Osteocyte (in vitro differentiated cells): ENCODE measurements around the gene PCDHGB5. TPM values are rescaled to one million over a fixed set of nuclear protein-coding genes. Genes with fewer than 3 reads are reported as not detected.
"Not testable (repeated sequence)": the region's sequence is repeated elsewhere in the genome, so short reads cannot be mapped to it uniquely, and the experiment has no call there.

Source experiments
- DNase-seq: peaks from one replicate; pipeline ENCODE4 v3.0.0; 2021; ENCODE audit warnings: mixed read lengths; ENCODE audit not compliant: unreplicated experiment; ENCODE audit errors: extremely low spot score
- H3K27ac Mint-ChIP-seq: one replicate; pipeline ENCODE4 v1.8.0; 2021; ENCODE audit warnings: mild to moderate bottlenecking, mixed read lengths; ENCODE audit not compliant: unreplicated experiment
- H3K27me3 Mint-ChIP-seq: one replicate; pipeline ENCODE4 v1.8.0; 2021; ENCODE audit warnings: mixed read lengths; ENCODE audit not compliant: unreplicated experiment
- H3K36me3 Mint-ChIP-seq: one replicate; pipeline ENCODE4 v1.8.0; 2021; ENCODE audit warnings: mixed read lengths; ENCODE audit not compliant: unreplicated experiment
- H3K4me1 Mint-ChIP-seq: one replicate; pipeline ENCODE4 v1.8.0; 2021; ENCODE audit warnings: mixed read lengths; ENCODE audit not compliant: unreplicated experiment
- H3K4me3 Mint-ChIP-seq: one replicate; pipeline ENCODE4 v1.8.0; 2021; ENCODE audit warnings: mild to moderate bottlenecking, moderate library complexity, mixed read lengths; ENCODE audit not compliant: unreplicated experiment
- H3K9me3 Mint-ChIP-seq: one replicate; pipeline ENCODE4 v1.8.0; 2021; ENCODE audit warnings: mixed read lengths; ENCODE audit not compliant: unreplicated experiment
- CTCF ChIP-seq: fragments of 200-600 bp; sonication (generic); IDR thresholded peaks from 2 replicates; pipeline ENCODE4 v1.5.0; 2021; ENCODE audit warnings: antibody characterized with exemption, mild to moderate bottlenecking, moderate library complexity
- long read RNA-seq: library from polyadenylated mRNA; unstranded; transcript quantifications from one replicate; pipeline ENCODE4 v2.0.0, GENCODE V29; 2021
- total RNA-seq: library from RNA; stranded (reverse); gene quantifications from 2 replicates; pipeline ENCODE4 v1.2.1, GENCODE V29; 2021

Gene PCDHGB5
- total RNA-seq, result 0.97 and 1.3 TPM in 2 replicates
- long read RNA-seq, result 0 reads

- not testable (repeated sequence) for H3K4me3 Mint-ChIP-seq, H3K27ac Mint-ChIP-seq, H3K4me1 Mint-ChIP-seq, DNase-seq, H3K36me3 Mint-ChIP-seq, H3K27me3 Mint-ChIP-seq
- H3K9me3 Mint-ChIP-seq, result peaks cover 11% of the 10 kb centered on the region
Observed at GRCh38 chr5:141397756-141398551, at the start of gene PCDHGB5. Gene PCDHGB5 (plus strand): TSS chr5:141397947. CDS start chr5:141398128, 181 bp downstream.

GRCh38 chr5:141349917-141350619, 47.7 kb upstream of the PCDHGB5 start, which contains the start of gene PCDHGB1:
Gene PCDHGB1 (plus strand): TSS chr5:141350099. CDS start chr5:141350261, 162 bp downstream.
- Mint-ChIP-seq H3K27ac (no peak within 1 kb of the TSS), H3K9me3 (peaks cover 25% of the 10 kb centered on the region)
- DNase-seq, result no peak

GRCh38 chr5:141351591-141351990, 46.2 kb upstream of the PCDHGB5 start:
- TF ChIP-seq CTCF, result no peak
- Mint-ChIP-seq H3K9me3 (peaks cover 28% of the 10 kb centered on the region), H3K27me3 (no peaks in the 10 kb centered on the region), H3K4me1 (peaks cover 1% of the 10 kb centered on the region), H3K27ac (no peak overlapping the region), H3K36me3 (peaks cover 1% of the 10 kb centered on the region), H3K4me3 (no peak overlapping the region)
- no peak for DNase-seq

More at GRCh38 chr5:141349917-141350619, 47.7 kb upstream of the PCDHGB5 start, which contains the start of gene PCDHGB1:
- peaks cover 1% of the 10 kb centered on the region for H3K36me3 Mint-ChIP-seq
- TF ChIP-seq CTCF, result peak; percentile 33
- H3K4me1 Mint-ChIP-seq, result peaks cover 1% of the 10 kb centered on the region
- H3K27me3 Mint-ChIP-seq, result no peaks in the 10 kb centered on the region
- no peak within 1 kb of the TSS for H3K4me3 Mint-ChIP-seq

- DNase-seq, result no peak
- Mint-ChIP-seq H3K27ac (no peak within 1 kb of the TSS), H3K4me3 (no peak within 1 kb of the TSS), H3K9me3 (peaks cover 35% of the 10 kb centered on the region), H3K4me1 (peaks cover 1% of the 10 kb centered on the region), H3K27me3 (no peaks in the 10 kb centered on the region), H3K36me3 (peaks cover 1% of the 10 kb centered on the region)
- TF ChIP-seq CTCF, result no peak
Observed at GRCh38 chr5:141354900-141355469, 42.8 kb upstream of the PCDHGB5 start, which contains the start of gene PCDHGA4. Gene PCDHGA4 (plus strand): TSS chr5:141355021. CDS start chr5:141355108, 87 bp downstream.

GRCh38 chr5:141355641-141356040, 42.1 kb upstream of the PCDHGB5 start:
- peaks cover 37% of the 10 kb centered on the region for H3K9me3 Mint-ChIP-seq
- H3K27ac Mint-ChIP-seq, result no peak overlapping the region
- TF ChIP-seq CTCF, result no peak

More at GRCh38 chr5:141355641-141356040, 42.1 kb upstream of the PCDHGB5 start:
- no peaks in the 10 kb centered on the region for H3K4me1 Mint-ChIP-seq
- H3K27me3 Mint-ChIP-seq, result no peaks in the 10 kb centered on the region
- no peaks in the 10 kb centered on the region for H3K36me3 Mint-ChIP-seq
- no peak overlapping the region for H3K4me3 Mint-ChIP-seq
- no peak for DNase-seq
